ENCODE measurements around the gene ANKMY1.

The ANKMY1 gene

GRCh38 chr2:240464514-240465241 lies 93.1 kb downstream of the ANKMY1 start:
- no peak for ATAC-seq
- TF ChIP-seq POU6F1 (CRISPR knock-in tag; IDR thresholded peaks at IDR 0.05; ENCODE audit: borderline replicate concordance, low read depth), result no peak
- no peak for TF ChIP-seq CSDC2 (CRISPR knock-in tag; IDR thresholded peaks at IDR 0.05)
- no peak for TF ChIP-seq SNAI2 (CRISPR knock-in tag; IDR thresholded peaks at IDR 0.05)
- no peak for TF ChIP-seq CREB5 (CRISPR knock-in tag; IDR thresholded peaks at IDR 0.05; ENCODE audit: low read depth)
- TF ChIP-seq TSHZ2 (CRISPR knock-in tag; IDR thresholded peaks at IDR 0.05), result no peak
- TF ChIP-seq RARB (CRISPR knock-in tag; IDR thresholded peaks at IDR 0.05), result no peak
- no peak for TF ChIP-seq TOX (CRISPR knock-in tag; IDR thresholded peaks at IDR 0.05; ENCODE audit: borderline replicate concordance)
- TF ChIP-seq TCF4 (CRISPR knock-in tag; IDR thresholded peaks at IDR 0.05; ENCODE audit: borderline replicate concordance), result no peak
- TF ChIP-seq ZFP30 (CRISPR knock-in tag; IDR thresholded peaks at IDR 0.05), result no peak
- no peak for TF ChIP-seq OSR1 (CRISPR knock-in tag; IDR thresholded peaks at IDR 0.05)
- no peak for TF ChIP-seq CSRNP3 (CRISPR knock-in tag; IDR thresholded peaks at IDR 0.05)
- TF ChIP-seq PATZ1 (CRISPR knock-in tag; IDR thresholded peaks at IDR 0.05; ENCODE audit: borderline replicate concordance), result no peak
- TF ChIP-seq ESRRG (CRISPR knock-in tag; IDR thresholded peaks at IDR 0.05), result no peak
- TF ChIP-seq GLIS3 (CRISPR knock-in tag; IDR thresholded peaks at IDR 0.05), result no peak

- no peak for ATAC-seq
- no peak for TF ChIP-seq ZNF70 (CRISPR knock-in tag; IDR thresholded peaks at IDR 0.05)
- no peak for TF ChIP-seq TSHZ2 (CRISPR knock-in tag; IDR thresholded peaks at IDR 0.05)
- no peak for TF ChIP-seq CSDC2 (CRISPR knock-in tag; IDR thresholded peaks at IDR 0.05)
- TF ChIP-seq ZFP3 (CRISPR knock-in tag; IDR thresholded peaks at IDR 0.05), result no peak
- no peak for TF ChIP-seq CREB5 (CRISPR knock-in tag; IDR thresholded peaks at IDR 0.05; ENCODE audit: low read depth)
- TF ChIP-seq GLIS3 (CRISPR knock-in tag; IDR thresholded peaks at IDR 0.05), result no peak
- no peak for TF ChIP-seq ZC3H10 (CRISPR knock-in tag; IDR thresholded peaks at IDR 0.05)
- TF ChIP-seq BACH2 (CRISPR knock-in tag; IDR thresholded peaks at IDR 0.05; ENCODE audit: borderline replicate concordance), result no peak
Measured at GRCh38 chr2:240463866-240464481, 93.8 kb downstream of the ANKMY1 start.
